T follicular helper cell (primary cell): ENCODE results near the gene MAGEA4.
"Not testable (repeated sequence)": the region's sequence is repeated elsewhere in the genome, so short reads cannot be mapped to it uniquely, and the experiment has no call there.

Experiments
- DNase-seq: peaks from one replicate; pipeline ENCODE4 v3.0.0-alpha.2; 2020; ENCODE audit warnings: low read depth
- total RNA-seq, 2 experiments: gene quantifications; one replicate each; lab custom pipeline; 2026; lab: John Stamatoyannopoulos, UW

MAGEA4 gene
- 0 reads per million in 2 experiments for total RNA-seq

- DNase-seq = no peak
Observed at GRCh38 chrX:151912780-151913179, at the start of gene MAGEA4. MAGEA4 (plus strand) TSS chrX:151912889; CDS start chrX:151923665, 10,776 bp downstream.

GRCh38 chrX:151870602-151871001 is 42.1 kb upstream of the MAGEA4 start:
- DNase-seq = no peak

GRCh38 chrX:151871244-151871643 is 41.4 kb upstream of the MAGEA4 start:
- no peak for DNase-seq

- DNase-seq = no peak
Observed at GRCh38 chrX:151873096-151873495, 39.6 kb upstream of the MAGEA4 start.

- no peak for DNase-seq
Observed at GRCh38 chrX:151875270-151876026, 37.2 kb upstream of the MAGEA4 start.

- DNase-seq = no peak
Observed at GRCh38 chrX:151878574-151878973, 34.1 kb upstream of the MAGEA4 start.

GRCh38 chrX:151879856-151880255 is 32.8 kb upstream of the MAGEA4 start:
- no peak for DNase-seq

- no peak for DNase-seq
Observed at GRCh38 chrX:151880895-151881294, 31.8 kb upstream of the MAGEA4 start.

GRCh38 chrX:151889421-151889820 is 23.3 kb upstream of the MAGEA4 start:
- DNase-seq = no peak

GRCh38 chrX:151896734-151897474 is 15.8 kb upstream of the MAGEA4 start:
- no peak for DNase-seq

GRCh38 chrX:151899622-151900021 is 13.1 kb upstream of the MAGEA4 start:
- no peak for DNase-seq

GRCh38 chrX:151901826-151902225 is 10.9 kb upstream of the MAGEA4 start:
- no peak for DNase-seq

GRCh38 chrX:151902813-151903591 is 9.7 kb upstream of the MAGEA4 start:
- no peak for DNase-seq

GRCh38 chrX:151904989-151905388 is 7.7 kb upstream of the MAGEA4 start:
- no peak for DNase-seq

GRCh38 chrX:151912221-151912620 is 468 bp upstream of the MAGEA4 start:
- no peak for DNase-seq

GRCh38 chrX:151918736-151919135 is 6.0 kb downstream of the MAGEA4 start:
- not testable (repeated sequence) for DNase-seq

- DNase-seq = no peak
Observed at GRCh38 chrX:151919610-151920009, 6.9 kb downstream of the MAGEA4 start.

- no peak for DNase-seq
Observed at GRCh38 chrX:151920101-151920500, 7.4 kb downstream of the MAGEA4 start.

- no peak for DNase-seq
Observed at GRCh38 chrX:151920530-151920929, 7.8 kb downstream of the MAGEA4 start.

- no peak for DNase-seq
Observed at GRCh38 chrX:151921292-151921691, 8.6 kb downstream of the MAGEA4 start.

GRCh38 chrX:151921866-151922265 is 9.2 kb downstream of the MAGEA4 start:
- DNase-seq = no peak

GRCh38 chrX:151922692-151923091 is 10.0 kb downstream of the MAGEA4 start:
- no peak for DNase-seq
